ENCODE results near the gene CDH23. TPM values are rescaled to one million over a fixed set of nuclear protein-coding genes. Genes with fewer than 3 reads are reported as not detected.

The CDH23 gene
- polyA plus RNA-seq, 1 donor from 2014 or later, result 6.6 TPM

- no peaks in the 10 kb centered on the region for H3K27me3 ChIP-seq (ENCODE audit: insufficient read depth, low read depth, low read length)
- H3K4me3 ChIP-seq (ENCODE audit: low read length), result peak overlapping the region; percentile 36
- peak overlapping the region; percentile 53 for H3K9ac ChIP-seq (ENCODE audit: low read length)
- no peaks in the 10 kb centered on the region for H4K20me1 ChIP-seq (ENCODE audit: insufficient read depth)
- no peaks in the 10 kb centered on the region for H3K36me3 ChIP-seq (ENCODE audit: insufficient read depth, low read length)
- no peak overlapping the region for H2AFZ ChIP-seq (ENCODE audit: low read depth, low read length)
- H3F3A ChIP-seq (ENCODE audit: insufficient read depth, low read length, poor library complexity, severe bottlenecking), result no peaks in the 10 kb centered on the region
- no peaks in the 10 kb centered on the region for H3K9me2 ChIP-seq (ENCODE audit: insufficient read depth, low read length)
- H3K4me2 ChIP-seq (ENCODE audit: low read length), result no peak overlapping the region
- TF ChIP-seq RAD21 (conservative IDR thresholded peaks at IDR 0.05) (no peak), POLR2AphosphoS5 (IDR thresholded peaks at IDR 0.05) (peak; percentile 27), SMC3 (conservative IDR thresholded peaks at IDR 0.05; ENCODE audit: poor library complexity) (no peak), EP300 (conservative IDR thresholded peaks at IDR 0.05; ENCODE audit: poor library complexity, severe bottlenecking) (peak; percentile 26)
- H3K79me2 ChIP-seq (replicated peaks; ENCODE audit: insufficient read depth, low read length), result no peaks in the 10 kb centered on the region
- peak overlapping the region; percentile 61 for H3K27ac ChIP-seq (ENCODE audit: low read length)
- no peaks in the 10 kb centered on the region for H3K9me3 ChIP-seq (ENCODE audit: low read length)
Measured at GRCh38 chr10:71666639-71667386, 270.1 kb downstream of the CDH23 start.

- no peaks in the 10 kb centered on the region for H3F3A ChIP-seq (ENCODE audit: insufficient read depth, low read length, poor library complexity, severe bottlenecking)
- H3K9me2 ChIP-seq (ENCODE audit: insufficient read depth, low read length), result no peaks in the 10 kb centered on the region
- H3K27me3 ChIP-seq (ENCODE audit: insufficient read depth, low read depth, low read length), result no peaks in the 10 kb centered on the region
- peak overlapping the region; percentile 53 for H3K9ac ChIP-seq (ENCODE audit: low read length)
- no peaks in the 10 kb centered on the region for H4K20me1 ChIP-seq (ENCODE audit: insufficient read depth)
- H3K79me2 ChIP-seq (replicated peaks; ENCODE audit: insufficient read depth, low read length), result no peaks in the 10 kb centered on the region
- peak overlapping the region; percentile 61 for H3K27ac ChIP-seq (ENCODE audit: low read length)
- H3K9me3 ChIP-seq (ENCODE audit: low read length), result no peaks in the 10 kb centered on the region
- no peak for TF ChIP-seq RAD21 (conservative IDR thresholded peaks at IDR 0.05)
- no peak for TF ChIP-seq EP300 (conservative IDR thresholded peaks at IDR 0.05; ENCODE audit: poor library complexity, severe bottlenecking)
- peak overlapping the region; percentile 36 for H3K4me3 ChIP-seq (ENCODE audit: low read length)
- no peak overlapping the region for H2AFZ ChIP-seq (ENCODE audit: low read depth, low read length)
- no peaks in the 10 kb centered on the region for H3K36me3 ChIP-seq (ENCODE audit: insufficient read depth, low read length)
- no peak overlapping the region for H3K4me2 ChIP-seq (ENCODE audit: low read length)
Measured at GRCh38 chr10:71667387-71667752, 270.6 kb downstream of the CDH23 start.

DNA sequence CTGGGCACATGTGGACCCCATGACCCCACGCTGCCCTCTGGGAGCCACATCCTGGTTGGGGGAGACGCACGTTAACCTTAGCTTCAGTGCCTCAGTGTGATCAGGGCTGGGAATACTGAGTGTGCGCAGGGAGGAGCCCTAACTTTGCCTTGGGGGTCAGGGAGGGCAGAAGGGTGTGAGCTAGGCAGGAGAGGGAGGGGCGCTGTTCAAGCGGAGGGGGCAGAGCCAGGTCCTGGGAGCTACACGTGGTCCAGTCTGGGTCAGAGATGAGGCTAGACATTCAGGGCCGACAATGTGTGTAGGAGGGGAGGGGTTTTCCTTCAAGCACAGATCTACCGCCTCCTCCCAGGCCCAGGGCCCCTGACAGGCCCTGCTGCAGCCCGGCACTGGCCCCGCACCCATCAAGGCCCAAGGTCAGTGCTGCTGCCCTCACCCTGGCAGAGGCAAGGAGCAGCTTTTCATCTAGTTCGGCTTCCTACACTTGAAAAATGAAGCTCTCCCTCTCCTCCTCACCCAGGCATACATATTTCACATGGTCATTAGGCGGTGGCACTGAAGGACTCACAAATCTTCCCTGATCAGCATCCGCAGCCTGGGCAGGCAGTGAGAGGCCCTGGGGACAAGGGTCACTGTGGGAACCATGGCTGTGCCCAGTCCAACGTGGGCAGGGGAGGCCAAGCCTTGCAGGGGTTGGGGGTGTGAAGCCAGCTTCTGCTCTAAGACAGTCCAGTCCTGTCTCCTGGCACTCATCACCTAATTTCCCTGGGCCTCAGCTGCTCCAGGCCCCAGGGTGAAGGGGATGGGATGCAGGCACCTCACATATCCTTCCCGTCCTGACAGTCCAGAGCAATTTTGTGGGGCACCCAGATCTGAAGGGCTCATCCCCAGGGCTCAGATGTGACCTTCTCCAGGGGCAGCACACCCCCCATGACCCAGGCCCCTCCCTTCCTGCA is 275.6 kb downstream of the CDH23 start:
- H3K4me3 ChIP-seq (ENCODE audit: low read length), result no peak overlapping the region
- no peaks in the 10 kb centered on the region for H3K9me3 ChIP-seq (ENCODE audit: low read length)
- no peak overlapping the region for H2AFZ ChIP-seq (ENCODE audit: low read depth, low read length)
- no peak for TF ChIP-seq MXI1 (conservative IDR thresholded peaks at IDR 0.05; ENCODE audit: poor library complexity, severe bottlenecking)
- no peak for TF ChIP-seq REST (IDR thresholded peaks at IDR 0.05; ENCODE audit: borderline replicate concordance)
- TF ChIP-seq TAF1 (IDR thresholded peaks at IDR 0.05; ENCODE audit: low read depth), result no peak
- TF ChIP-seq EZH2 (IDR thresholded peaks at IDR 0.05; ENCODE audit: borderline replicate concordance, insufficient read depth, low read length, poor library complexity, severe bottlenecking), result no peak
- no peak for TF ChIP-seq SMC3 (conservative IDR thresholded peaks at IDR 0.05; ENCODE audit: poor library complexity)
- TF ChIP-seq EP300 (conservative IDR thresholded peaks at IDR 0.05; ENCODE audit: poor library complexity, severe bottlenecking), result no peak
- no peak for TF ChIP-seq POLR2AphosphoS5 (IDR thresholded peaks at IDR 0.05)
- no peak for TF ChIP-seq CTCF (IDR thresholded peaks at IDR 0.05; ENCODE audit: poor library complexity, severe bottlenecking)
- no peak for TF ChIP-seq RAD21 (conservative IDR thresholded peaks at IDR 0.05)
- no peaks in the 10 kb centered on the region for H4K20me1 ChIP-seq (ENCODE audit: insufficient read depth)
- H3K79me2 ChIP-seq (replicated peaks; ENCODE audit: insufficient read depth, low read length), result no peaks in the 10 kb centered on the region
- H3K9ac ChIP-seq (ENCODE audit: low read length), result no peak overlapping the region
- H3K4me2 ChIP-seq (ENCODE audit: low read length), result no peak overlapping the region
- no peak overlapping the region for H3K27ac ChIP-seq (ENCODE audit: low read length)
- no peaks in the 10 kb centered on the region for H3K27me3 ChIP-seq (ENCODE audit: insufficient read depth, low read depth, low read length)
- no peaks in the 10 kb centered on the region for H3F3A ChIP-seq (ENCODE audit: insufficient read depth, low read length, poor library complexity, severe bottlenecking)
- H3K9me2 ChIP-seq (ENCODE audit: insufficient read depth, low read length), result no peaks in the 10 kb centered on the region
- H3K36me3 ChIP-seq (ENCODE audit: insufficient read depth, low read length), result no peaks in the 10 kb centered on the region

All from neural cell (in vitro differentiated cells).